Measurements from ENCODE around the gene GOLT1B.

Gene GOLT1B

DNA sequence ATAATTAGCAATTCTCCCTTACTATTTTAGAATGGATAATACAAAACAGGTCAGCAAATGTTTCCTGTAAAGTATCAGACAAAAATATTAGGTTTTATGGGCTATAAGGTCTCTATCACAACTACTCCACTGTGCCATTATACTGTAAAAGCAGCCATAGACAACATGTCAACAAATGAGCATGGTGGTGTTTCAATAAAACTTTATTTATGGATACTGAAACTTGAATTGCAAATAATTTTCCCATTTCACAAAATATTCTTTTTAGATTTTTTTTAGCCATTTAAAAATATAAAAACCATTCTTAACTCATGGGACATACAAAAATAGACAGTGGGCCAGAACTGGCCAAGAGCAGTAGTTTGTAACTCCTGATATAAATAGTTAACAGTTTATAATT is 15.6 kb upstream of the GOLT1B start:
- no peak for FAIRE-seq
- no peak for DNase-seq (ENCODE audit: insufficient read length)
- TF ChIP-seq TAF1 (IDR thresholded peaks at IDR 0.05; ENCODE audit: borderline replicate concordance, low read depth, low read length) (no peak), POLR2A (IDR thresholded peaks at IDR 0.05; ENCODE audit: low read depth, low read length) (no peak), POLR2AphosphoS5 (IDR thresholded peaks at IDR 0.05; ENCODE audit: low read depth, low read length) (no peak)

DNA sequence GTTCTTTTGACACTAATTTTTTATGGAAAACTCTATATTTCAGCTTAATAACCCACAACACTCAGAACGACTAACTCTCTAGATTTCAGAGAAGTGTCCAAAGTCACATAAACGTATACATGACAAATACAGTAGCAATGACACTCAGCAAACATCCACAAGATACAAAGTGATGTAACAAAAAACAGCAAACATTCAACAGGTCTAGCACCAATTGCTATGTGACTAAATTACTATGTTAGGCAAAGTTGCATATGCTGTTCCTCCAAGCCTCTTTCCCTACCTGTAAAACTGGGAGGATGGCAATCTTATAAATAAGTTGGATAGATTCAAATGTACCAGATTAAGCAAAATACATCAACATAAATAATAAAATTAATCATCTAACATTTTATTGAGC is 1.8 kb upstream of the GOLT1B start:
- no peak for DNase-seq (ENCODE audit: insufficient read length)
- FAIRE-seq: no peak
- no peak for TF ChIP-seq POLR2AphosphoS5 (IDR thresholded peaks at IDR 0.05; ENCODE audit: low read depth, low read length)
- no peak for TF ChIP-seq TAF1 (IDR thresholded peaks at IDR 0.05; ENCODE audit: borderline replicate concordance, low read depth, low read length)
- TF ChIP-seq POLR2A (IDR thresholded peaks at IDR 0.05; ENCODE audit: low read depth, low read length): no peak

DNA sequence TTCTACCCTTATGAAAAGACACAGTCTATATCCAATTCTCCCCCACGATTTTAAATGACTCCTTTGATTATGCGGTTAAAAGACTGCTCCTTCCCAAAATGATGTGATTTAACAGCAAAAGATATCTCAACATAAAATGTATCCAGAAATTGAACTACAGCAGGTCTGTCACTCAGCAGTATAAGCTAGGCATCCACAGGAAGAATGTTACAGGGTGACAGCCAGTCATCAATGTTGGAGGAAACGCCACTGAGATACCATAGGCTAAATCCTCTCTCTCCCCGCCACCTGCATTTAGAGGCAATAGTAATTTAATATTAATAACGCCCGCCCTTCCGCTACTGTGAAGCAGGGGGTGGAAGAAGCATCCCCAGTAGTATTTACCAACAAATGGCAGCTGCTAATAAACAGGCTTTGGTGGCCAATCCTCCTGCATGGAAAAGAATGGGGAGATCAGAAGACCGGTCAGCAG is 767 bp upstream of the GOLT1B start:
- no peak for DNase-seq (ENCODE audit: insufficient read length)
- no peak for TF ChIP-seq TAF1 (IDR thresholded peaks at IDR 0.05; ENCODE audit: borderline replicate concordance, low read depth, low read length)
- no peak for TF ChIP-seq POLR2AphosphoS5 (IDR thresholded peaks at IDR 0.05; ENCODE audit: low read depth, low read length)
- TF ChIP-seq POLR2A (IDR thresholded peaks at IDR 0.05; ENCODE audit: low read depth, low read length): no peak
- FAIRE-seq: no peak

DNA sequence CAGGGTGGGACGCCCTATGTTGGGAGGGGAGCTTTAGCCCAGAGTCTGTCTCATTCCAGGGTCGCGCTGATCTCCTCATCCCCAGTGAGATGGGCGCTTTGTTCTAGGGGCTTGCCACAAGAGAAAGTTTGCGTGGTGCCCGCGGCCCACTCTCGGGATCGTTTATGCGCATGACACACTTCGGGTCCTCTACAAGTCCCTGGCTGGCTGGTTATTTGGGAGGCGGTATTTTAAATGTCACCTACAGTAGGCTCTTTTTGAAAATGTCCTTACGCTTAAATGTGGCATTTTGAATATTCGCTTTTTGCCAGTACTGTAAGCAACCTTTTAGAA is 541 bp downstream of the GOLT1B start:
- FAIRE-seq (no peak), DNase-seq (ENCODE audit: insufficient read length) (peak; percentile 2)
- no peak for TF ChIP-seq POLR2AphosphoS5 (IDR thresholded peaks at IDR 0.05; ENCODE audit: low read depth, low read length)
- no peak for TF ChIP-seq POLR2A (IDR thresholded peaks at IDR 0.05; ENCODE audit: low read depth, low read length)
- TF ChIP-seq TAF1 (IDR thresholded peaks at IDR 0.05; ENCODE audit: borderline replicate concordance, low read depth, low read length): no peak

DNA sequence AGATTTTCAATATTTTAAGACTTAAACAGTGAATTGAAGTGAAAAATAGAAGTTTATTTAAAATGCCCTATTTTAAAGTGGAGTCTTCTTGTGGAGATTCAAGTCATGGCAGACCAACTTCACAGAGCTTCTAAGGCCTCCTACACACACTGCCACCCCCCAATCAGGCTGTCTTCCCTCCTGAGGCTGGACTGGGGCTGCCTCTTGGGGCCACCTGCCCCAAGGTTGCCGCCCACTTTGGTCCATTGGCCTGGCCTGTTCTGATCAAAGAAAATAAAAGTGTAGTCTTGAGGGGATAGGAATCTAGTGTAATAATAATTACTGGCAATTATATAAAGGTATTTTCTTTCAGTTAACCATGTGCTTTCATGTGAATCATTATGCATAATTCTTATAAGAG is 1.3 kb downstream of the GOLT1B start:
- FAIRE-seq (no peak), DNase-seq (ENCODE audit: insufficient read length) (no peak)
- no peak for TF ChIP-seq POLR2A (IDR thresholded peaks at IDR 0.05; ENCODE audit: low read depth, low read length)
- TF ChIP-seq POLR2AphosphoS5 (IDR thresholded peaks at IDR 0.05; ENCODE audit: low read depth, low read length): no peak
- TF ChIP-seq TAF1 (IDR thresholded peaks at IDR 0.05; ENCODE audit: borderline replicate concordance, low read depth, low read length): no peak

DNA sequence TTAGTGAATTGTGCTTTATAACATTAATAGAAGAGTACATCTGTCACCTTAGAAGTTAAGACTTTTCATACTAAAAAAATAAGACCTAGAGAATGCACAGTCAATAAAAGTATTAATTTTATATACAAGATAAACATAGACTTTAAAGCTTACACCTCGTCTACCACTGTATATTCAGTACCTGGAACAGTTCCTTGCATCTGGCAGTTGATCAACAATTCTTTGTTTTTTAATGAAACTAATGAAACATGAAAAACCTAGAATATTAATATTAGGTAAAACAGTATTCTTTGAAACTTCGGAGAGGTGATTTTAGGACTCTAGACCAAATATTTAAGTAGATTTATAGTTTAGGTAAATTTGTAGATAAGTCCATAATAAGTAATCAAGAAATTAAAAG is 4.3 kb downstream of the GOLT1B start:
- TF ChIP-seq TAF1 (IDR thresholded peaks at IDR 0.05; ENCODE audit: borderline replicate concordance, low read depth, low read length) (no peak), POLR2AphosphoS5 (IDR thresholded peaks at IDR 0.05; ENCODE audit: low read depth, low read length) (no peak), POLR2A (IDR thresholded peaks at IDR 0.05; ENCODE audit: low read depth, low read length) (no peak)
- FAIRE-seq: no peak
- no peak for DNase-seq (ENCODE audit: insufficient read length)

DNA sequence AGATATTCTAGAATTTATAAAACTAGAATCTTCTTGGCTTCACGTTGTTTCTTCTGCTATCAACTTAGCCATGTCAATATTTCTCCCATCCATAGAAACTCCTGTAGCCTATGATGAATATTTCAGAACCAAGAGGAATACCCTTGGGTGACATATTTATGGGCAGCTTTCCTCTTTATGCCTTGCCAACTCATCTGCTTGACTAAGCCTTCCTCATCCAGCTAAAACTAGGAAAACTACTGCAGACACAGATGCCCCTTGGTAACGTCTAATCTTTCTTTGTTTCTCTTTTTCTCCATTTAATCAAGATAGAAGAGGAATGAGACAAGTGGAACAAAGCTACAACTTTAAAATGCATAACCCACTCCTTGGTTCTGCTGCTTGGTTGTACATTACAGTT is 6.3 kb downstream of the GOLT1B start:
- TF ChIP-seq POLR2AphosphoS5 (IDR thresholded peaks at IDR 0.05; ENCODE audit: low read depth, low read length): no peak
- TF ChIP-seq POLR2A (IDR thresholded peaks at IDR 0.05; ENCODE audit: low read depth, low read length): no peak
- no peak for TF ChIP-seq TAF1 (IDR thresholded peaks at IDR 0.05; ENCODE audit: borderline replicate concordance, low read depth, low read length)
- FAIRE-seq (no peak), DNase-seq (ENCODE audit: insufficient read length) (no peak)

DNA sequence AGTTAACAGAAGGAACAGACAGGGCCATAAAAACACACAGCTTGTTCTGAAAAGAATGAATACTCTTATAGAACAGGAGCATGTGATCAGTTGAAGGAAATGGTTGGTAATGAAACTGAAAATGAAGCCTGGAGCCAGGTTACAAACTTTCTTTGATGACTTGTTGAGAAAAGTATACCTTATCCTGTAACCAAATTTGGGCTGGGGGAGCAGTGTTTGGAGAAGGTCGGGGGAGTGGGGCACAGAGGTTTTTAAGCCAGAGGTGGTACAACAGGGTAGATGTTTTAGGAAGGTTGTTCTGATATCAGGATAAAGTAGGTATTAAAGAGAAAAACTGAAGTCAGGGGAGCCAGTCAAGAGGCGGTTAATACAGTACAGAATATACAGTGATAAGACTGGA is 8.2 kb downstream of the GOLT1B start:
- TF ChIP-seq TAF1 (IDR thresholded peaks at IDR 0.05; ENCODE audit: borderline replicate concordance, low read depth, low read length): no peak
- TF ChIP-seq POLR2AphosphoS5 (IDR thresholded peaks at IDR 0.05; ENCODE audit: low read depth, low read length): no peak
- TF ChIP-seq POLR2A (IDR thresholded peaks at IDR 0.05; ENCODE audit: low read depth, low read length): no peak
- peak; percentile 81 for FAIRE-seq
- peak; percentile 5 for DNase-seq (ENCODE audit: insufficient read length)

DNA sequence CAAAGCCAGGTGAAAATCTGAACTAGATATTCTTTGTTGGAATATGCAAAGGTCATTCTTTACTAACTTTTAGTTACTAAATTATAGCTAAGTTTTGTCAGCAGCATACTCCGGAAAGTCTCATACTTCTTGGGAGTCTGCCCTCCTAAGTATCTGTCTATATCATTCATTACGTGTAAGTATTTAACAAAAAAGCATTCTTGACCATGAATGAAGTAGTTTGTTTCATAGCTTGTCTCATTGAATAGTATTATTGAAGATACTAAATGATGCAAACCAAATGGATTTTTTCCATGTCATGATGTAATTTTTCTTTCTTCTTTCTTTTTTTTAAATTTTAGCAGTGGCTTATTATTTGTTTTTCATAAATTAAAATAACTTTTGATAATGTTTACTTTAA is 14.7 kb downstream of the GOLT1B start:
- FAIRE-seq: no peak
- TF ChIP-seq TAF1 (IDR thresholded peaks at IDR 0.05; ENCODE audit: borderline replicate concordance, low read depth, low read length): no peak
- no peak for TF ChIP-seq POLR2A (IDR thresholded peaks at IDR 0.05; ENCODE audit: low read depth, low read length)
- no peak for TF ChIP-seq POLR2AphosphoS5 (IDR thresholded peaks at IDR 0.05; ENCODE audit: low read depth, low read length)
- no peak for DNase-seq (ENCODE audit: insufficient read length)

DNA sequence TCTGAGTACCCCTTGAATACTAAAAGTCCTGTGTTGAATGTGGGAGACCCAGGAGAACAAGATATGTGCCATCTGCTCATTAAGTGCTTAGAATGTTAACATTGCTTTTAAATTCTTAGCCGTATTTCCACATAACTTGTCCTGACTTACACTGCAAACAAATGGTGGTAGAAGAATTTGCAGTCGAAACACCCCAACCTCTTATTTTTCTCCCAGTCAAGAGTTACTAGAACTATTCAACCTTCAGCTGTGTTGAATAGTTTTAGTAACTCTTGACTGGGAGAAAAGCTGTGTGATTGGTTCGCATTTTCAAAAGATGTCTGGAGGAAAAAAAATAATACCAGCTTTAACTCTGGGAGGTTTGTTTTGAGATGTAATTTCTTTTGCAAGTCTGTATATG is 16.9 kb downstream of the GOLT1B start:
- DNase-seq (ENCODE audit: insufficient read length) (no peak), FAIRE-seq (no peak)
- TF ChIP-seq TAF1 (IDR thresholded peaks at IDR 0.05; ENCODE audit: borderline replicate concordance, low read depth, low read length) (no peak), POLR2A (IDR thresholded peaks at IDR 0.05; ENCODE audit: low read depth, low read length) (no peak), POLR2AphosphoS5 (IDR thresholded peaks at IDR 0.05; ENCODE audit: low read depth, low read length) (no peak)

DNA sequence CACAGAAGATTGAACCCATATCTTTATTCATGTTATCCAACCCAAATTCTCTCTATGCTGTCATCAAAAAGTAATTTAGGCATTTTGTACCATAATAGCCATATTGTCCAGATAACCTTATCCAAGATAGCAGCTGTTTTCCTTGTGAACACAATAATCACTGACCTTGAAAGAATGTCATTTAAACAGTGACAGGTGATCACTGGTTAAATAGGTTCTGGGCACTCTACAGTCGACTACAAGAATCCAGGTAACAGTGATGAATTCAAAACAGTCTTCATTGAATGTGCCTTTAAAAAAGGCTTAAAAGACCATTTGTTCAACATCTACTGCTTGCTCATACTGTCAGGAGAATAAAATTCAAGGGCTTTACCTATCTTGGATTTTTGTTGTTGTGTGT is 20.0 kb downstream of the GOLT1B start:
- FAIRE-seq: no peak
- no peak for DNase-seq (ENCODE audit: insufficient read length)
- TF ChIP-seq POLR2AphosphoS5 (IDR thresholded peaks at IDR 0.05; ENCODE audit: low read depth, low read length) (no peak), POLR2A (IDR thresholded peaks at IDR 0.05; ENCODE audit: low read depth, low read length) (no peak), TAF1 (IDR thresholded peaks at IDR 0.05; ENCODE audit: borderline replicate concordance, low read depth, low read length) (no peak)

DNA sequence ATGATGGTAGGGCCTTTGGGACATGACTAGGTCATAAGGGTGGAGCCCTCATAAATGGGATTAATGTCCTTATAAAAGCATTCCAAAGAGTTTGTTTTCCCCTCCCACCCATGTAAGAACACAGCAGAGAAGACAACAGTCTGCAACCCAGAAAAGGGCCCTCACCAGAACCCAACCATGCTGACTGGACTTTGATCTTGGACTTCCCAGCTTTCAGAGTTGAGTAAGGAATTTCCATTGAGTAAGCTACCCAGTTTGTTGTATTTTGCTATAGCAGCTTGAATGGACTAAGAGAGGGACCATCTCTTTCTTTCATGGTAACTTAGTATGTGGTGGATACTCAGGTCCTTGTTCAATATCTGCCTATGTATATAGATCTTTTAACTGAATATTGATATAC is 21.6 kb downstream of the GOLT1B start:
- TF ChIP-seq POLR2A (IDR thresholded peaks at IDR 0.05; ENCODE audit: low read depth, low read length) (no peak), TAF1 (IDR thresholded peaks at IDR 0.05; ENCODE audit: borderline replicate concordance, low read depth, low read length) (no peak), POLR2AphosphoS5 (IDR thresholded peaks at IDR 0.05; ENCODE audit: low read depth, low read length) (no peak)
- FAIRE-seq (no peak), DNase-seq (ENCODE audit: insufficient read length) (no peak)

DNA sequence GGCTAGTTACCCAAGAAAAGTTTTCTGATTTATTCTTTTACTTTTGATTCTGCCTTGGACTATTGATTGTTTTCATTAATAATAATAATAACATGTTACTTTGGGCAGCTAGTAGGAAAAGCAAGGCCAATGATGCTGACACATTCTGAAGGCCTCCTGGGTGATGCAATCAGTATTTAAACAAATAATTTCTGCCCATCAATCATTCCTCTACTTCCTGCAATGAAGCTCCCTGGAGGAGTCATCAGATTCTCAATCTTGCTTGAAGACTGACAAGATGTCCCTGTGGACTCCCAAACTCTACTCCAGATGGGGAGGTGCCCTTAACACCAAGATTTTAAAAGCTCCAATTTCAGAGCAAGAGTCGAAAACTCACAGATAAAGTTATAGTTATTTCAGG is 24.5 kb downstream of the GOLT1B start, which contains the start of gene SPX:
Gene SPX, plus strand, starts transcription at position 244 of the 400 bp plus-strand sequence. CDS start 177 bp downstream, outside the sequence.
- no peak for DNase-seq (ENCODE audit: insufficient read length)
- TF ChIP-seq POLR2AphosphoS5 (IDR thresholded peaks at IDR 0.05; ENCODE audit: low read depth, low read length): no peak
- no peak for TF ChIP-seq POLR2A (IDR thresholded peaks at IDR 0.05; ENCODE audit: low read depth, low read length)
- TF ChIP-seq TAF1 (IDR thresholded peaks at IDR 0.05; ENCODE audit: borderline replicate concordance, low read depth, low read length): no peak
- no peak for FAIRE-seq

Data from GM12892 (cell line).